ENCODE data around the gene HECTD4. TPM values are rescaled to one million over a fixed set of nuclear protein-coding genes. Genes with fewer than 3 reads are reported as not detected.

The HECTD4 gene
- total and polyA plus RNA-seq, 9 of the 15 experiments (the other 6 are each of a cell fraction or from before 2014, with no cell fraction given) = 3.5 to 33.3 (median 13.5) TPM

- H3K4me3 ChIP-seq = no peak overlapping the region
- peak overlapping the region; percentile 32; the same call in 1 of the 3 replicates for H3K27ac ChIP-seq (ENCODE audit: extremely low read depth, low read depth, low read length)
- no peaks in the 10 kb centered on the region for H3K27me3 ChIP-seq (ENCODE audit: control insufficient read depth in 2 of 2, insufficient read depth in 2 of 2, low read length in 2 of 2)
- H3K79me2 ChIP-seq (ENCODE audit: control insufficient read depth, insufficient read depth, low read length) = peaks cover 88% of the 10 kb centered on the region
- FAIRE-seq = peak; percentile 57
- H2AFZ ChIP-seq (ENCODE audit: low read depth, low read length) = no peak overlapping the region
- ChIA-PET POLR2A (interaction anchor here (0.6 to 1.6 kb wide), 6 partner anchors 11 to 739 kb away, joined by 3 to 5 read pairs (median 4); no protein-coding TSS in a partner anchor), CTCF (ENCODE audit: low intra/inter-chr PET ratio) (no interaction called here)
- no peak for DNase-seq (ENCODE audit: extremely low read depth in 1 of 4, low spot score in 3 of 4)
- no peak overlapping the region; the same call in 1 of the 2 replicates for H3K4me2 ChIP-seq (ENCODE audit: insufficient read depth, low read length)
- no peaks in the 10 kb centered on the region for H3K9me1 ChIP-seq (ENCODE audit: control insufficient read depth, insufficient read depth, low read length)
- in situ Hi-C loops (cut with MboI) = no loop called here
- WGBS (ENCODE audit: insufficient coverage, low coverage, missing lambda C conversion rate) = 64% methylated on average over 3 of the region's 3 CpGs
- H3K9me3 ChIP-seq (replicated peaks; ENCODE audit: control insufficient read depth, insufficient read depth, low read depth, low read length) = peaks cover 6% of the 10 kb centered on the region
- ATAC-seq = peak; percentile 51
- BruUV-seq (replicated peaks) = no TSS peak
- peaks cover 7% of the 10 kb centered on the region; the same call in 2 of the 3 replicates for H3K36me3 ChIP-seq (ENCODE audit: control insufficient read depth, insufficient read depth, low read length)
- H3K9ac ChIP-seq (ENCODE audit: insufficient read depth in 1 of 2, low read depth in 2 of 2, low read length in 2 of 2) = no peak overlapping the region
- H3K4me1 ChIP-seq (replicated peaks in 1 of 2; ENCODE audit: control insufficient read depth in 2 of 2, insufficient read depth in 2 of 2, low read length in 2 of 2) = peaks cover 23 to 34% of the 10 kb centered on the region in 2 experiments
- intact Hi-C loops (cut with micrococcal nuclease) = no loop called here
- H4K20me1 ChIP-seq (replicated peaks; ENCODE audit: control insufficient read depth, insufficient read depth, low read length) = no peaks in the 10 kb centered on the region
- no peak for TF ChIP-seq ZFP1 (CRISPR knock-in tag; IDR thresholded peaks at IDR 0.05)
- TF ChIP-seq ZNF431 (CRISPR knock-in tag; IDR thresholded peaks at IDR 0.05) = no peak
- no peak for TF ChIP-seq ZNF282 (CRISPR knock-in tag; IDR thresholded peaks at IDR 0.05)
- no peak for TF ChIP-seq SMAD3 (CRISPR knock-in tag; conservative IDR thresholded peaks at IDR 0.05)
- TF ChIP-seq NONO (IDR thresholded peaks at IDR 0.05; ENCODE audit: low read depth in 2 of 2, low read length in 1 of 2) = no peak
- TF ChIP-seq POLR2G (IDR thresholded peaks at IDR 0.05; ENCODE audit: low read depth, low read length) = no peak
- TF ChIP-seq, protein P1, sequence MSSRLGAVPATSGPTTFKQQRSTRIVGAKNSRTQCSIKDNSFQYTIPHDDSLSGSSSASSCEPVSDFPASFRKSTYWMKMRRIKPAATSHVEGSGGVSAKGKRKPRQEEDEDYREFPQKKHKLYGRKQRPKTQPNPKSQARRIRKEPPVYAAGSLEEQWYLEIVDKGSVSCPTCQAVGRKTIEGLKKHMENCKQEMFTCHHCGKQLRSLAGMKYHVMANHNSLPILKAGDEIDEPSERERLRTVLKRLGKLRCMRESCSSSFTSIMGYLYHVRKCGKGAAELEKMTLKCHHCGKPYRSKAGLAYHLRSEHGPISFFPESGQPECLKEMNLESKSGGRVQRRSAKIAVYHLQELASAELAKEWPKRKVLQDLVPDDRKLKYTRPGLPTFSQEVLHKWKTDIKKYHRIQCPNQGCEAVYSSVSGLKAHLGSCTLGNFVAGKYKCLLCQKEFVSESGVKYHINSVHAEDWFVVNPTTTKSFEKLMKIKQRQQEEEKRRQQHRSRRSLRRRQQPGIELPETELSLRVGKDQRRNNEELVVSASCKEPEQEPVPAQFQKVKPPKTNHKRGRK (tag; IDR thresholded peaks at IDR 0.05) = no peak
- TF ChIP-seq ELF1 (tag; IDR thresholded peaks at IDR 0.05) = no peak
- no peak for TF ChIP-seq USF2 (CRISPR knock-in tag; IDR thresholded peaks at IDR 0.05)
- TF ChIP-seq XRCC3 (IDR thresholded peaks at IDR 0.05) = no peak
- TF ChIP-seq, protein P2, sequence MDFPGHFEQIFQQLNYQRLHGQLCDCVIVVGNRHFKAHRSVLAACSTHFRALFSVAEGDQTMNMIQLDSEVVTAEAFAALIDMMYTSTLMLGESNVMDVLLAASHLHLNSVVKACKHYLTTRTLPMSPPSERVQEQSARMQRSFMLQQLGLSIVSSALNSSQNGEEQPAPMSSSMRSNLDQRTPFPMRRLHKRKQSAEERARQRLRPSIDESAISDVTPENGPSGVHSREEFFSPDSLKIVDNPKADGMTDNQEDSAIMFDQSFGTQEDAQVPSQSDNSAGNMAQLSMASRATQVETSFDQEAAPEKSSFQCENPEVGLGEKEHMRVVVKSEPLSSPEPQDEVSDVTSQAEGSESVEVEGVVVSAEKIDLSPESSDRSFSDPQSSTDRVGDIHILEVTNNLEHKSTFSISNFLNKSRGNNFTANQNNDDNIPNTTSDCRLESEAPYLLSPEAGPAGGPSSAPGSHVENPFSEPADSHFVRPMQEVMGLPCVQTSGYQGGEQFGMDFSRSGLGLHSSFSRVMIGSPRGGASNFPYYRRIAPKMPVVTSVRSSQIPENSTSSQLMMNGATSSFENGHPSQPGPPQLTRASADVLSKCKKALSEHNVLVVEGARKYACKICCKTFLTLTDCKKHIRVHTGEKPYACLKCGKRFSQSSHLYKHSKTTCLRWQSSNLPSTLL (IDR thresholded peaks at IDR 0.05) = no peak
- TF ChIP-seq ELK1 (CRISPR knock-in tag; IDR thresholded peaks at IDR 0.05) = no peak
- no peak for TF ChIP-seq GABPB2 (CRISPR knock-in tag; conservative IDR thresholded peaks at IDR 0.05)
- no peak for TF ChIP-seq ADNP (tag; IDR thresholded peaks at IDR 0.05)
- no peak for TF ChIP-seq CBFA2T2 (conservative IDR thresholded peaks at IDR 0.05)
- TF ChIP-seq CEBPB (tag; IDR thresholded peaks at IDR 0.05) = no peak
- TF ChIP-seq, protein P3, sequence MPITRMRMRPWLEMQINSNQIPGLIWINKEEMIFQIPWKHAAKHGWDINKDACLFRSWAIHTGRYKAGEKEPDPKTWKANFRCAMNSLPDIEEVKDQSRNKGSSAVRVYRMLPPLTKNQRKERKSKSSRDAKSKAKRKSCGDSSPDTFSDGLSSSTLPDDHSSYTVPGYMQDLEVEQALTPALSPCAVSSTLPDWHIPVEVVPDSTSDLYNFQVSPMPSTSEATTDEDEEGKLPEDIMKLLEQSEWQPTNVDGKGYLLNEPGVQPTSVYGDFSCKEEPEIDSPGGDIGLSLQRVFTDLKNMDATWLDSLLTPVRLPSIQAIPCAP (CRISPR knock-in tag; IDR thresholded peaks at IDR 0.05; ENCODE audit: borderline replicate concordance) = no peak
Observed at GRCh38 chr12:112374166-112374740, 8.0 kb downstream of the HECTD4 start.

All from K562 (cell line).